GM11168 (cell line): ENCODE measurements around the gene ZNF792.
"Not testable (repeated sequence)": the region's sequence is repeated elsewhere in the genome, so short reads cannot be mapped to it uniquely, and the experiment has no call there.

Source experiments
- in situ Hi-C: fragments of 300-500 bp; cut with MboI; formaldehyde crosslinking; loops from one replicate; pipeline ENCODE4 v1.12.0; 2022; ENCODE audit warnings: low sequenced_read_pairs; ENCODE audit not compliant: unreplicated experiment

The ZNF792 gene

DNA sequence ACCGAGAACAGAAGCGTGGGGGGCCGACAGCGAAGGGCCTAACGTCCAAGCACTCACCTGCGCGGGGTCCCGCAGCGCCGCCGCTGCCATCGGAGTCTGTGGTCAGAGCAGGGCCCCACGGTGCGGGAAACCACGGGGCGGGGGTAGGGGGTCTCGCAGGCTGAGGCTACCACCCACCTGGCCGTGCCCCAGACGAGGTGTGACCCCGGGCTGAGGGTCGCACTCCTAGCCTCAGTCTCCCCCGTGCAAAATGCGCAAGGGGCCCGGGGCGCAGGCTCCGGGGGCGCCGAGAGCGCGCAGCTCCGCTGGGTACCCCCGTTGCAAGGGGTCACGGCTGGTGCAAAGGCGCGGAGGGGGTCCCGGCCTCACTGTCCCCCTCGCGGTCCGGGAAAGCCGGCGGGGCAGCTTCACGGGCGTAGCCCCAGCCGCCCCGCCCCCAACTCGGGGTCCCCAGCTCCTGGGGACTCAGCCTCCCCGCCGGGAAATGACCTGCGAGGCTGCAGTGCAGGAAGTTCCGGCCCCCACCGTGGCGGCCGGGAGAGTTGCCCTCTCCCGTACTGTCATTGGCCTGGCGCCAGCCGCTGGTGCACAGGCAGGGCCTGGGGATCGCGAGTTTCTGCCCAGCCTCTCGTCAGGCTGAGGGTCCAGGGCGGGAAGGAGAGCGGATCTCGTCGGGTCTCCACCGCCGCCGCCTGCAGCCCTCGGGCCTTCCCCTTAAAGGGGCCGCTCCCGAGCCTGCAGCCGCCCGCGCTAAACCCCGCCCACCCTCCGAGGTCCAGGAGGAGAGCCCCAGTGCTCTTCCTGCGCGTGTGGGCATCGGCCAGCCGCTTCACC is at the start of gene ZNF792:
ZNF792 (minus strand) TSS at position 657 of the 834 bp plus-strand sequence; CDS start at position 90, 567 bp downstream.
- in situ Hi-C loops = no loop called here

GRCh38 chr19:35013041-35013819 is 49.2 kb upstream of the ZNF792 start:
- in situ Hi-C loops = no loop called here

GRCh38 chr19:35011737-35012682 is 48.0 kb upstream of the ZNF792 start:
- in situ Hi-C loops = no loop called here

DNA sequence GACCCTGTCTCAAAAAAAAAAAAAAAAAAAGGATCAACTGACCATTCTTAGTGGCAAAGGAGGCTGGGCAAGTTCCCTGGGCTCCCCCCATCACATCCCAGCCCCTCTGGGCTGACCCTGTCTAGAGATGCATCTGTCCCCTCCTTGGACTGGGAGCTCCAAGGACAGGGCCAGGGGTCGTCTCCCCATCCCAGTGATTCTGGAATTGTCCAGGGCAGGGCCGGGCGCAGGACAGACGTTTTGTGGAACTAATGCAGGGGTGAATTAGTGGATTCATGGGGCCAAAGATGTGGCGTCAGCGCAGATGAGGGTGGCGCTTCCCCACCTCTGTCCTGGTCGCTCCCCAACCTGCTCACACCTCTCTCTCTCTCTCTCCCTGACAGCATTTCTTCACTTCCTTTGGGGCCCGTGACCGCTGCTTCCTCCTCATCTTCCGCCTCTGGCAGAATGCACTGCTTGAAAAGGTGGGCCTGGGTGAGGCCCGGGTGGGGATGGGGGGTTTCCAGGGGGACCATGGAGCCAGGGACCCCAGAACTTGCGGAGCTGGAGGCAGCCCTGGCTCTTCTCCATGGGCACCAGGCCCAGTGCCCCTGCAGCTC is 47.2 kb upstream of the ZNF792 start:
- in situ Hi-C loops = no loop called here

- in situ Hi-C loops = no loop called here
Measured at GRCh38 chr19:35009424-35010415, 45.7 kb upstream of the ZNF792 start.

DNA sequence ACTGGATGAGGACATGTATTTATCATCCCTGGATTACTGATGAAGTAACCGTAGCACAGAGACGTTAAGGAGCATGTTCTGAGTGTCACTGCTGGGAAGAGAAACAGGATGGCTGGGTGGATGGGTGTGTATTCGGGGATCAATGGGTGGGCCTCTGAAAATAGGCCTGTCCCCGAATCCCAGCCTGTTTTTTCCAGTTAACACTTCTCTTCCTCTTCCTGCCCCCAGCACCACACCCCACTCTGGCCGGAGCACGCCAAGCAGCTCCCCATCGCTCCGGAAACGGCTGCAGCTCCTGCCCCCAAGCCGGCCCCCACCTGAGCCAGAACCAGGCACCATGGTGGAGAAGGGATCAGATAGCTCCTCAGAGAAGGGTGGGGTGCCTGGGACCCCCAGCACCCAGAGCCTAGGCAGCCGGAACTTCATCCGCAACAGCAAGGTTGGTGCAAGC is 44.9 kb upstream of the ZNF792 start:
- in situ Hi-C loops = no loop called here

DNA sequence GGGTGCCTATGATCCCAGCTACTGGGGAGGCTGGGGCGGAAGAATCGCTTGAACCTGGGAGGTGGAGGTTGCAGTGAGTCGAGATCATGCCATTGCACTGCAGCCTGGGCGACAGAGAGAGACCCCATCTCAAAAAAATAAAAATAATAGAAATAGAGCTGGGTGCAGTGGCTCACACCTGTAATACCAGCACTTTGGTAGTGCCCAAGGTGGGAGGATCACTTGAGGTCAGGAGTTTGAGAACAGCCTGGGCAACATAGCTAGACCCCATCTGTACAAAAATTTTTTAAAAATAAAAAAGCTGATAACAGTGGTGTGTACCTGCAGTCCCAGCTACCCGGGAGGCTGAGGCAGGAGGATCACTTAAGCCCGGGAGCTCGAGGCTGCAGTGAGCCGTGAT is 43.4 kb upstream of the ZNF792 start:
- in situ Hi-C loops = not testable (repeated sequence)

DNA sequence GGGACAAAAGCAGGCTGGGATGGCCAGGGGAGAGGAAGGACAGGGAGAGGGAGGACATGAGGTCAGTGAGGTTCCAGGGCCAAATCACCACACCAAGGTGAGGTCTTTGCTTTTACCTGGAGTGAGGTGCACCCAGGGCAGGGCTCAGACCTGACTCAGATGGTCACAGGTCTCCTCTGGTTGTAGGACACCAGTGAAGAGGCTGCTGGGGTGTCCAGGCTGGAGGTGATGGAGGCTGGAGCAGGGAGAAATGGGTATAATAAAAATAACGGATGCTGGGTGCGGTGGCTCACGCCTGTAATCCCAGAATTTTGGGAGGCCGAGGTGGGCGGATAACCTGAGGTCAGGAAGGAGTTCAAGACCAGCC is 43.0 kb upstream of the ZNF792 start:
- in situ Hi-C loops = no loop called here

DNA sequence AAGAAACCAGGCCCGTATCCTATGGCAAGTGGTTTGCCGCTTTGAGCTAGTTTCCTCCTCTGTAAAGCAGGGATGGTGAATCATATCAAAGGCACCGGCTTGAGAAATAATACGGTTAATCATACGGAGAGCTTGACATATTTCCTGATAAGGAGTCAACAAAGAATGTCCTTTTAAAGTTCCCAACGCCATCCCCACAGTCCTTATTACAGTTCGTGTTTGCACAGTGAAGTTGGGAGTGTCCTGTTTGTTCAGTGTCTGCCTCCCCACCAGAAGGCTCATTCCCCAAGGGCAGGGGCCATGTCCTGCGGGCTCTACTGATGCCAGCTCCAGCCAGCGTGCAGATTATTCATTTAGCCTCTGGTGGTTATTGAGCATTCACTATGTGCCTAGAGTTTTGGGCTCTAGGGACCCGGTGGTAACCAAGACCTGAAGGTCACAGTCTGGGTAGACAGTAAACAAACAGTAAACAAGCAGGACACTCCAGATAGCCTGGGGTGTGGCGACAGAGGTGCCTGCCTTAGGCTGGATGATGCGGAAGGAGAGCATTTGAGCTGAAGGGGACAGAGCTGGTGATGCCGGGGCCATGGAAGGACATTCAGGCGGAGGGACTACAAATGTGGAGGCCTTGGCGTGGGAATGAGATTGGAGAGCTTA is 42.4 kb upstream of the ZNF792 start:
- in situ Hi-C loops = no loop called here

GRCh38 chr19:35006007-35006341 is 41.9 kb upstream of the ZNF792 start:
- in situ Hi-C loops = not testable (repeated sequence)

DNA sequence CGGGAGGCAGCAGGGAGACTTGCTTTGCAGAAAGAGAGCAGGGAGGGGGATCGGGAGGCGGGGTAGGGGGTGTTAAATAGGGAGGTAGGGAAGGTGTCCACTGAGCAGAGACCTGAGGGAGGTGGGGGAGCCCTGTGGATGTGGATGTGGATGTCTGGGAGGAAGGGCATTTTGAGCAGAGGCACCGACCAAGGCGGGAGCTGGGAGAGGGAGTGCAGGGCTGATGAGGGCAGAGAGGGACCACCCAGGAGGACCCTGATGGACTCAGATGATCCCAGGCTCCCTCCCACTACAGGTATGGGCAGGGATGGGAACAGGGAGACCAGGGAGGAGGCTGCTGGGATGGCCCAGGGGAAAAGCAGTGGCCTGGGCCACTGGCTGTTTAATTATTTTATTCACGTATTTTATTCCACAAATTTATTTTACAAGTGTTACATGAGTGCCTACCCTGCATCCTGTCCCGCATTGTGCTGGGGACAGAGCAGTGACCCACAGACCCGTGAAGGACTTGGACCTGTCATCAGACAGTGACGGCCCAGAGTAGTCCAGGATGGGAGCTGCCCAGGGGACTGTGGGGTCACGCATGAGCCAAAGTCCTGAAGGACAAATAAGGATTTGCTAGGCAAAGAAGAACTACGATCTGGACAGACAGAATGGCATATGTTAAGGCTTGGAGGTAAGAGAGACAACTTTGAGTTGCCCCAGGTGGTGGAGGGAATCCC is 41.4 kb upstream of the ZNF792 start:
- in situ Hi-C loops = no loop called here

DNA sequence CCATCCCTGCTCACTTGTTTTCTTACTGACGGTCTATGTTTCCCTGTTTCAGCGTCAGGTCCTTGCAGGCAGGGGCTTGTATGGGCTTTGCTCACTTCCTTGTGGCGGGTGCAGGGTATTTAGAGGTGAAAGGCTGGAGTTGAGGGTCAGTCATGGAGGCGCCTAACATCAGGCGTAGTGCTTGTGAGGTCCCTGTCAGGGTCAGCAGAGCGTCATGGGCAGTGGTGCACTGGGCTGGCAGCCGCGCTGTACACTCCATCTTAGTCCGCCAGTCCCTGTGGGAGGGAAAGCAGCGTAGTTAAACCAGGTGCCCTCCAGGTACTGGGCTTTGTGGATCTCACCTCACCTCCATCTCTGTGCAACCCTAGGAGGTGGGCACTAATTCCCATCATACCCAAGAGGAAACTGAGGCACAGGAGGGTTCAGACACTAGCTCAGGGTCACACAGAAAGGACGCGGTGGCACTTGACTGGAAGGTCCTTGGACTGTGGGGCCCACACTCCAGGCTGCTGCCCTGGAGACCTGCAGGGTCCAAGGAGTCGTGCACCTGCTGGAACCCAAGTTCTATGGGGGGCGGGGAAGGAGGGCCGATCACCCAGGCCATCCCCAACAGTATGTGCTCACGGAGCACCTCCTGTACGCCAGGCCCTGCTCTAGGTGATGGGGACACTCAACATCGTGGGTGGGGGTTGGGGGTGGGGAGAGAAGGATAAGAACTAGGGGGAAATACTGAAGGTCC is 40.7 kb upstream of the ZNF792 start:
- in situ Hi-C loops = no loop called here

DNA sequence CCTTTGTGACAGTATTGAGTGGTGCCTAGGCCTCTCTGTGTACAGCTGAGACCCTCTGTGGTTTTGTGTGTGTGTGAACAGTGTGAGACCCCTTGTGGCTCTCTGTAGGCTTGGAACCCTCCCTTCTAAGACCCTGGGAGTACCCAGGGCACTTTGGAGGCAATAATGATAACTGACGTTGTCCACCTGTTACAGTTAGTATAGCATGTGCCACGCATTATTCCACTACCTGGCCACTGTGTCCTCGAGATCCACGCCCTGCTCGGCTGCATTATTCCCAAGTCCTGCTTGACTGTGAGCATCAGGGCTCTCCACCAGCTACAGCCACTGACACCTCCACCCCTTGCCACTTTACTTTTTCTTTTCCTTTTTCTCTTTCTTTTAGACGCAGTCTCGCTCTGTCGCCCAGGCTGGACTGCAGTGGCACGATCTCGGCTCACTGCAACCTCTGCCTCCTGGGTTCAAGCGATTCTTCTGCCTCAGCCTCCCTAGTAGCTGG is 38.1 kb upstream of the ZNF792 start:
- in situ Hi-C loops = no loop called here

DNA sequence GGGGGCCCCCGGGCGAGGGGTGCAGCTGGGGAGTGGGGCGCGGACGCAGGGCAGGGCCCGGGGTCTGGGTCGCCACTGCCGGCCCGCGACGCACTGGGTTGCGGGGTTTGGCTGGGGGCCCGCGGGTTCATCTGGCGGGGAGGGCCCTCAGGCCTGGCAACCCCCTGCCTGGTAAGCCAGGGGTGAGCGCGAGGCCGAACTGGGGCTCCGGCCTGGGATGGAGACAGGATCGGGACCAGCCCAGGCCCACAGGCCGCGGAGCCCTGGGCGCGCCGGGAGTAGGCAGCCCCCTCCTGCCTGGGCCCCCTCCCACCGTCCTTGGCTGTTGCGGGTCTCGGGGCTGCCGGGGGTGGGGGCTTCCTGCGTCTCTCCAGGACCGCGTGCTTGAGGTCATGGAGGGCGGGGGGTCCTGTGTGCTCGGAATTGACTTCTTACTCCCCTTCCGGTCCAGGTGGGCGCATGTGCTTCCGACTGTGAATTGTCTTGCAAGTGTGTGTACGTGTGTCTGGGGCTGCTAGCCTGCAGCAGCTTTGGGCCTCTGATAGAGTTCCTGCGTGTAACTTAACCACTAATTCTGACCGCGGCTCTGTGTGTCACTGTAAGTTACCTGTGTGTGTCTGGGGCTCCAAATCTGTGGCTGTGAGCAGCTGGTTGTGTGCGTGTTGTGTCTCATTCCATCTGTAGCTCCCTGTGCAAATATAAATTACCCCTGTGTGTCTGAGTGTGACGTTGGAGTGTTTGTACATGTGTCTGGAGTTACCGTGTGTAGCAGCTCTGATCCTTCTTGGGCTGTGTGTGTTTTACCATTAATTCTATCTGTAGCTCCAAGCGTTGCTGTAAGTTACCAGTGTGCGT is 36.8 kb upstream of the ZNF792 start:
- in situ Hi-C loops = no loop called here

GRCh38 chr19:35000338-35000646 is 36.3 kb upstream of the ZNF792 start:
- in situ Hi-C loops = no loop called here
